Gastroesophageal sphincter (tissue), 4 donors: ENCODE measurements around the gene NUDT8. TPM values are rescaled to one million over a fixed set of nuclear protein-coding genes. Genes with fewer than 3 reads are reported as not detected.
"Not testable (repeated sequence)": the region's sequence is repeated elsewhere in the genome, so short reads cannot be mapped to it uniquely, and the experiment has no call there.

Source experiments
- ATAC-seq: fragments of 150-250 bp; one replicate; pipeline ENCODE4 v1.9.1; 2016; ENCODE audit warnings: mild to moderate bottlenecking, moderate library complexity
- H3K27ac ChIP-seq, 4 donors: fragments of 200-600 bp; sonication (generic) in 3 of 4; 1 replicate in 3 of 4; 2 replicates in 1 of 4; pipeline ENCODE4 v1.5.1; 2016 to 2019
- H3K27me3 ChIP-seq: fragments of 200-600 bp; sonication (generic); one replicate; pipeline ENCODE4 v1.5.1; 2019
- H3K36me3 ChIP-seq, 2 donors: fragments of 200-600 bp; sonication (generic); one replicate each; pipeline ENCODE4 v1.5.1; 2019; ENCODE audit warnings: control low read depth in 1 of 2
- H3K4me1 ChIP-seq, 3 donors: fragments of 200-600 bp; sonication (generic); 1 replicate in 2 of 3; 2 replicates in 1 of 3; pipeline ENCODE4 v1.5.1; 2016 to 2019; ENCODE audit warnings: control low read depth in 2 of 3
- H3K4me3 ChIP-seq, 2 donors: fragments of 200-600 bp; sonication (generic); one replicate each; pipeline ENCODE4 v1.5.1; 2019; ENCODE audit warnings: mild to moderate bottlenecking in 1 of 2, moderate library complexity in 1 of 2
- H3K9me3 ChIP-seq, 3 donors: fragments of 200-600 bp; sonication (generic); one replicate each; pipeline ENCODE4 v1.5.1; 2017 to 2019; ENCODE audit warnings: control low read depth in 2 of 3
- EP300 ChIP-seq: sonication (generic); formaldehyde crosslinking; IDR thresholded peaks from one replicate; pipeline ENCODE4 v1.6.1; 2017; ENCODE audit warnings: antibody characterized with exemption, mild to moderate bottlenecking
- POLR2A ChIP-seq, 2 donors: fragments of 450-650 bp; IDR thresholded peaks; one replicate each; pipeline ENCODE4 v1.6.1; 2017; ENCODE audit warnings: antibody characterized with exemption in 2 of 2, mild to moderate bottlenecking in 2 of 2, moderate library complexity in 1 of 2
- POLR2AphosphoS5 ChIP-seq: sonication (generic); formaldehyde crosslinking; IDR thresholded peaks from one replicate; pipeline ENCODE4 v1.6.1; 2017; ENCODE audit warnings: antibody characterized with exemption
- WGBS, 2 donors: methylation state at CpG; one replicate each; pipeline ENCODE4 v1.1.5; 2018; ENCODE audit warnings: low coverage in 1 of 2; 5-methylcytosine and 5-hydroxymethylcytosine counted together
- total RNA-seq, 4 donors: library from RNA; depleted of rRNA; stranded (reverse); fragments of >200 nt; gene quantifications; one replicate each; pipeline ENCODE4 v1.1.0, GENCODE V29; 2016
- TF ChIP-seq, protein P1 (sequence below), 4 experiments: fragments of 200-600 bp in 2 of 4; fragments of 450-650 bp in 2 of 4; sonication (generic) in 1 of 4; IDR thresholded peaks; one replicate each; pipeline ENCODE4 v1.5.1; 2017 to 2019; ENCODE audit warnings: antibody characterized with exemption in 4 of 4, mild to moderate bottlenecking in 2 of 4, moderate library complexity in 2 of 4

The NUDT8 gene
- total RNA-seq, 4 donors from 2014 or later = 2.4 to 18.5 (median 4.6) TPM

DNA sequence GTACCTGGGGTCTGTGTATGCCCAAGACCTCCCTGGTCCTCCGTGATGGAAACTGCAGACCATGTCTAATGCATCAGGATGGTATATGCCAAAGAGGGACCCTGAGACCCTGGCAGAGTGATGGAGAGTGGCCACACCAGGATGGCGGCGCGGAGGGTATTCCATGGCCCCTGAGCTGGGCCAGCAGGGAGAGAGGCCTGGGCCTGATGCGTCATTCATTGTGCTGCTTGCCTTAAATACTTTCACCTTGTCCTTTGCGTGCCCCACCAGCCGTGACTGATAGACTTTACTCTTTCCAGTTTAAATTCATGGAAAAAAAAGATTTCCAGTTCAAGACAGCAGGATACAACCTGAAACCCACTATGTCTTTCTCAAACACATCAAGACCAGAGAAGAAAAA, 28.6 kb downstream of the NUDT8 start:
- ATAC-seq = no peak
- no peaks in the 10 kb centered on the region for H3K36me3 ChIP-seq
- H3K4me1 ChIP-seq = peaks cover 0 to 10% (median 2%) of the 10 kb centered on the region in 3 donors
- 86 to 95% methylated on average over 4 to 5 of the region's 7 CpGs for WGBS, 2 donors
- no peaks in the 10 kb centered on the region for H3K27me3 ChIP-seq
- no peaks in the 10 kb centered on the region for H3K9me3 ChIP-seq
- TF ChIP-seq EP300 (no peak), POLR2AphosphoS5 (no peak)
- TF ChIP-seq, protein P1, sequence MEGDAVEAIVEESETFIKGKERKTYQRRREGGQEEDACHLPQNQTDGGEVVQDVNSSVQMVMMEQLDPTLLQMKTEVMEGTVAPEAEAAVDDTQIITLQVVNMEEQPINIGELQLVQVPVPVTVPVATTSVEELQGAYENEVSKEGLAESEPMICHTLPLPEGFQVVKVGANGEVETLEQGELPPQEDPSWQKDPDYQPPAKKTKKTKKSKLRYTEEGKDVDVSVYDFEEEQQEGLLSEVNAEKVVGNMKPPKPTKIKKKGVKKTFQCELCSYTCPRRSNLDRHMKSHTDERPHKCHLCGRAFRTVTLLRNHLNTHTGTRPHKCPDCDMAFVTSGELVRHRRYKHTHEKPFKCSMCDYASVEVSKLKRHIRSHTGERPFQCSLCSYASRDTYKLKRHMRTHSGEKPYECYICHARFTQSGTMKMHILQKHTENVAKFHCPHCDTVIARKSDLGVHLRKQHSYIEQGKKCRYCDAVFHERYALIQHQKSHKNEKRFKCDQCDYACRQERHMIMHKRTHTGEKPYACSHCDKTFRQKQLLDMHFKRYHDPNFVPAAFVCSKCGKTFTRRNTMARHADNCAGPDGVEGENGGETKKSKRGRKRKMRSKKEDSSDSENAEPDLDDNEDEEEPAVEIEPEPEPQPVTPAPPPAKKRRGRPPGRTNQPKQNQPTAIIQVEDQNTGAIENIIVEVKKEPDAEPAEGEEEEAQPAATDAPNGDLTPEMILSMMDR (IDR thresholded peaks at IDR 0.05) = no peak
- H3K4me3 ChIP-seq = no peak overlapping the region
- no peak overlapping the region for H3K27ac ChIP-seq

DNA sequence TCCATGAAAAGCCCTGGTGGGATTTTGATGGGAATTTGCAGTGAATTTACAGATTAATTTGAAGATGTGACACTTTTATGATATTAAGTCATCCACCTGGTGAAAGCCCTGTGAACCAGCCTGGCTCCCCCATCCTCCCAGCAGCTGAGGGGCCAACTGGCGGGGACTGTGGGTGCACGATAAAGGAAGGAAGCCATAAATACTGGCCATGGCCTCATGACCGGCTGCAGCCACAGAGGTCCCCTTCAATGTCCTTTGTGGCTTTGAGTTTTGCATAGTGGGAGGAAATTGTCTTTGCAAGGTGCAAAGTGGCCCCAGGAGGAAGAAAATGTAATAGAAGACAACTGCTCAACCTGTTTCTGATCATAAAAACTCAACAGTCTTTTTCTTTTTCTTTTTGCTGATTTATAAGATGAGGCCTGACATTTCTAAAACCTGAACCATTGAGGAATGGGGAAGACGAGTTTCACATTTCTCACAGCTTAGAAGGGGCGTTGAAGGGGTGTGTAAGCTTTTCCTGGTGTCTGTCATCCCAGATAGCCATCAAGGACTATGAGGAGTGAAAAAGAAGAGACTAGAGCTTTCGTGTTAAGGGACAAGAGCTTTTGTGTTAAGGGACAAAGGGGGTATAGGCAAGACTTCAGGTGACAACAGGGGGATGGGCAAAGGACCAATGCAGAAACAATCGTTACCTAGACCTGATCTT, 29.3 kb downstream of the NUDT8 start:
- no peaks in the 10 kb centered on the region for H3K9me3 ChIP-seq
- no peaks in the 10 kb centered on the region for H3K36me3 ChIP-seq
- H3K4me3 ChIP-seq = no peak overlapping the region
- H3K4me1 ChIP-seq = peaks cover 0 to 4% (median 0%) of the 10 kb centered on the region in 3 donors
- no peak overlapping the region for H3K27ac ChIP-seq
- 45 to 61% methylated on average over 3 to 6 of the region's 7 CpGs for WGBS, 2 donors
- H3K27me3 ChIP-seq = no peaks in the 10 kb centered on the region
- no peak for TF ChIP-seq POLR2A (IDR thresholded peaks at IDR 0.05)
- no peak for TF ChIP-seq POLR2AphosphoS5
- TF ChIP-seq EP300 = no peak
- ATAC-seq = no peak

DNA sequence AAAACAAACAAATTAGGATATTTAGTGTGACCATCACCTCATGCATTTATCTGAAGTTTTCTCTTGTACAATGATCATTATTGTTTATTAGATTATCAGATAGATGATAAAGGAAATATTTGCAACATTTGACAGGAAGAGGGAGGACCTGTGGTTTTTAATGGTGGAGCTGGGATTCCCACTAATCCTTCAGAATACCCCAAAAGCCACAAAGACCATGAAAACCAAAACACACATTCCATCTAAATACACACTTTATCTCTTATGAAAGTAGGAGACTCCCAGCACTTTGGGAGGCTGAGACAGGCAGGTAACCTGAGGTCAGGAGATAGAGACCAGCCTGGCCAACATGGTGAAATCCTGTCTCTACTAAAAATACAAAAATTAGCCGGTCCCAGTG, 30.6 kb downstream of the NUDT8 start:
- no peak for TF ChIP-seq POLR2AphosphoS5
- no peak for TF ChIP-seq POLR2A (IDR thresholded peaks at IDR 0.05)
- TF ChIP-seq, protein P1 (IDR thresholded peaks at IDR 0.05) = no peak
- TF ChIP-seq EP300 = no peak
- no peaks in the 10 kb centered on the region for H3K36me3 ChIP-seq
- WGBS, 2 donors = no CpG with 5 or more reads among the region's 1 CpG

DNA sequence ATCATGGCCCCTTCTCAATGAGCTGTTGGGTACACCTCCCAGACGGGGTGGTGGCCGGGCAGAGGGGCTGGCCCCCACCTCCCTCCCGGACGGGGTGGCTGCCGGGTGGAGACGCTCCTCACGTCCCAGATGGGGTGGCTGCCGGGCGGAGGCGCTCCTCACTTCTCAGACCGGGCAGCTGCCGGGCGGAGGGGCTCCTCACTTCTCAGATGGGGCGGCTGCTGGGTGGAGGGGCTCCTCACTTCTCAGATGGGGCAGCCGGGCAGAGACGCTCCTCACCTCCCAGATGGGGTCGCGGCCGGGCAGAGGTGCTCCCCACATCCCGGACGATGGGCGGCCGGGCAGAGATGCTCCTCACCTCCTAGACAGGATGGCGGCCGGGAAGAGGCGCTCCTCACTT, 31.8 kb downstream of the NUDT8 start:
- ATAC-seq, H3K4me3 ChIP-seq, H3K4me1 ChIP-seq, H3K36me3 ChIP-seq, H3K27me3 ChIP-seq, H3K9me3 ChIP-seq, H3K27ac ChIP-seq: not testable (repeated sequence)
- WGBS, 2 donors = no CpG with 5 or more reads among the region's 26 CpGs

More for the DNA sequence above, 30.6 kb downstream of the NUDT8 start:
- H3K9me3 ChIP-seq = no peaks in the 10 kb centered on the region
- ATAC-seq = no peak
- H3K4me3 ChIP-seq = no peak overlapping the region
- H3K27me3 ChIP-seq = no peaks in the 10 kb centered on the region
- no peak overlapping the region for H3K27ac ChIP-seq
- H3K4me1 ChIP-seq = no peaks in the 10 kb centered on the region

DNA sequence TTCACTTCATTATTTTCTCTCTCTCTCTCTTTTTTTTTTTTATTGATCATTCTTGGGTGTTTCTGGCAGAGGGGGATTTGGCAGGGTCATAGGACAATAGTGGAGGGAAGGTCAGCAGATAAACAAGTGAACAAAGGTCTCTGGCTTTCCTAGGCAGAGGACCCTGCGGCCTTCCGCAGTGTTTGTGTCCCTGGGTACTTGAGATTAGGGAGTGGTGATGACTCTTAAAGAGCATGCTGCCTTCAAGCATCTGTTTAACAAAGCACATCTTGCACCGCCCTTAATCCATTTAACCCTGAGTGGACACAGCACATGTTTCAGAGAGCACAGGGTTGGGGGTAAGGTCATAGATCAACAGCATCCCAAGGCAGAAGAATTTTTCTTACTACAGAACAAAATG, 32.3 kb downstream of the NUDT8 start:
- H3K27ac ChIP-seq, H3K27me3 ChIP-seq, ATAC-seq, H3K9me3 ChIP-seq, H3K4me3 ChIP-seq, H3K4me1 ChIP-seq, H3K36me3 ChIP-seq: not testable (repeated sequence)
- 86% methylated on average over 1 of the region's 3 CpGs; no CpG with 5 or more reads in 1 of the 2 donors for WGBS, 2 donors

DNA sequence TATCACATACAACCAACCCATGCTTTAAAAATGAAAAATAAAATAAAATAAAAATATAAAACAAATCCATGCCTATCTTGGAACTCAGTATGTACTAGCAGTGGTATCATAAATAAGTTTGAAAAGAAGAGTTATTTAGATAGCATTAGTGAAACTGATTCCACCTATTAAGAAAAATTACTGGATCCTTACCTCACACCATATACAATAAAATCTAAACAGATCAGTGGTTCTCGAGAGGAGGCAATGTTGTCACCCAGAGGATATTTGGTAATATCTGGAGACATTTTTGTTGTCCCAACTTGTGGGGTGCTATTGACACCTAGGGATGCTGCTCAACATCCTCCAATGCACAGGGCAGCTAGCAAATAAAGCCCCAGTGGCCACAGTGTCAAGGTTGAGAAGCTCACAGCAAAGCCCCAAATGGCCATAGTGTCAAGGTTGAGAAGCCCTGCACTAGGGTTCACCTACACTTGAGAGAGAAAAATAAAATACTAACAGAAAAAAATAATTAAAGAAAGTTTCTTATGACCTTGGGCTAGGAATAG, 32.9 kb downstream of the NUDT8 start:
- WGBS, 2 donors = 88 to 92% methylated on average over 1 of the region's 1 CpG
- Histone ChIP-seq H3K27me3 (no peaks in the 10 kb centered on the region), H3K4me1 (no peaks in the 10 kb centered on the region), H3K36me3 (no peaks in the 10 kb centered on the region), H3K4me3 (no peak overlapping the region), H3K27ac (no peak overlapping the region), H3K9me3 (no peaks in the 10 kb centered on the region)
- ATAC-seq = no peak
- TF ChIP-seq POLR2A (IDR thresholded peaks at IDR 0.05) (no peak), POLR2AphosphoS5 (no peak), EP300 (no peak)
- TF ChIP-seq, protein P1 (IDR thresholded peaks at IDR 0.05) = no peak
